ENCODE data around the gene MECP2. TPM values are rescaled to one million over a fixed set of nuclear protein-coding genes. Genes with fewer than 3 reads are reported as not detected.

The MECP2 gene
- total RNA-seq, 1 donor from 2014 or later: 43.7 TPM

GRCh38 chrX:154013614-154014360 is 83.7 kb downstream of the MECP2 start:
- DNase-seq (ENCODE audit: extremely low spot score, unreplicated experiment): no peak
- no peaks in the 10 kb centered on the region for H3K9me3 Mint-ChIP-seq (ENCODE audit: unreplicated experiment)

GRCh38 chrX:154013001-154013421 is 84.5 kb downstream of the MECP2 start:
- H3K36me3 Mint-ChIP-seq (ENCODE audit: unreplicated experiment): peaks cover 3% of the 10 kb centered on the region
- no peak for DNase-seq (ENCODE audit: extremely low spot score, unreplicated experiment)

More at GRCh38 chrX:154013614-154014360, 83.7 kb downstream of the MECP2 start:
- Mint-ChIP-seq H3K4me1 (ENCODE audit: unreplicated experiment) (peaks cover 9% of the 10 kb centered on the region), H3K36me3 (ENCODE audit: unreplicated experiment) (peaks cover 3% of the 10 kb centered on the region), H3K27me3 (ENCODE audit: unreplicated experiment) (no peaks in the 10 kb centered on the region), H3K4me3 (ENCODE audit: unreplicated experiment) (no peak overlapping the region), H3K27ac (ENCODE audit: unreplicated experiment) (no peak overlapping the region)
- peak; percentile 83 for TF ChIP-seq CTCF (IDR thresholded peaks at IDR 0.05)

GRCh38 chrX:154012336-154012991 is 85.1 kb downstream of the MECP2 start:
- Mint-ChIP-seq H3K9me3 (ENCODE audit: unreplicated experiment) (no peaks in the 10 kb centered on the region), H3K27me3 (ENCODE audit: unreplicated experiment) (no peaks in the 10 kb centered on the region), H3K4me3 (ENCODE audit: unreplicated experiment) (no peak overlapping the region), H3K36me3 (ENCODE audit: unreplicated experiment) (peaks cover 8% of the 10 kb centered on the region), H3K27ac (ENCODE audit: unreplicated experiment) (no peak overlapping the region), H3K4me1 (ENCODE audit: unreplicated experiment) (peaks cover 8% of the 10 kb centered on the region)
- no peak for DNase-seq (ENCODE audit: extremely low spot score, unreplicated experiment)
- TF ChIP-seq CTCF (IDR thresholded peaks at IDR 0.05): no peak

More at GRCh38 chrX:154013001-154013421, 84.5 kb downstream of the MECP2 start:
- Mint-ChIP-seq H3K27me3 (ENCODE audit: unreplicated experiment) (no peaks in the 10 kb centered on the region), H3K27ac (ENCODE audit: unreplicated experiment) (no peak overlapping the region), H3K9me3 (ENCODE audit: unreplicated experiment) (no peaks in the 10 kb centered on the region), H3K4me3 (ENCODE audit: unreplicated experiment) (no peak overlapping the region), H3K4me1 (ENCODE audit: unreplicated experiment) (peaks cover 8% of the 10 kb centered on the region)
- no peak for TF ChIP-seq CTCF (IDR thresholded peaks at IDR 0.05)

- no peak overlapping the region for H3K27ac Mint-ChIP-seq (ENCODE audit: unreplicated experiment)
- no peak overlapping the region for H3K4me3 Mint-ChIP-seq (ENCODE audit: unreplicated experiment)
- DNase-seq (ENCODE audit: extremely low spot score, unreplicated experiment): no peak
- H3K4me1 Mint-ChIP-seq (ENCODE audit: unreplicated experiment): peaks cover 8% of the 10 kb centered on the region
- H3K9me3 Mint-ChIP-seq (ENCODE audit: unreplicated experiment): no peaks in the 10 kb centered on the region
- no peaks in the 10 kb centered on the region for H3K27me3 Mint-ChIP-seq (ENCODE audit: unreplicated experiment)
- TF ChIP-seq CTCF (IDR thresholded peaks at IDR 0.05): no peak
- peaks cover 8% of the 10 kb centered on the region for H3K36me3 Mint-ChIP-seq (ENCODE audit: unreplicated experiment)
These were observed 85.9 kb downstream of the MECP2 start for GRCh38 chrX:154011376-154012335.
